ENCODE measurements around the gene DOK7. TPM values are rescaled to one million over a fixed set of nuclear protein-coding genes. Genes with fewer than 3 reads are reported as not detected.

DOK7 gene
- total and polyA plus RNA-seq, 2 of the 4 experiments (the other 2 are of a cell fraction) = not detected

DNA sequence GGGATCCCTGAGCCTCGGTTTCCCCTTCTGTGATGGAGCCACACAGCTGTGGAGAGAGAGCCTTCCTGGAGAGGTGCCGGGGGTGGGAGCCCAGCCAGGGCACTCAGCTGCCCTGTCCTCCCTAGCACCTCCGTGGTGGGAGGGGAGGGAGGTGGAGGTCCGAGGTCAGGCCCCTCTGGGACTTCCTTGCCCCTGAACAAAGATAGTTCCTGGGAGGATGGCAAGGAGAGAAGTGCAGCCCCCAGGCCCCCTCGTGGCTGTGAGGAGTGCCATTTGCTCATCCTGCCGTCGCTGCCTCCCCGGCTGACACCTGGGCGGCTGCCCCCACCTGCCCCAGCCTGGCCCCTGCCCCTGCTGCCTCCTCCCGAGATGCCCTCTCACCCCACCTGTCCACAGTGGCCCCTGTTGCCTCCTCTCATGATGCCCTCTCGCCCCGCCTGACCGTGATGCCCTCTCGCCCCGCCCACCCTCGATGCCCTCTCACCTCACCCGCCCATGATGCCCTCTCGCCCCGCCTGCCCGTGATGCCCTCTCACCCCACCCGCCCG lies 12.7 kb downstream of the DOK7 start:
- no peaks in the 10 kb centered on the region for H3K36me3 ChIP-seq (ENCODE audit: control insufficient read depth, insufficient read depth, low read length)
- ATAC-seq (ENCODE audit: low read depth) (no peak), DNase-seq (no peak)
- H3K4me1 ChIP-seq (ENCODE audit: control insufficient read depth, insufficient read depth, low read length) = no peaks in the 10 kb centered on the region
- intact Hi-C loops (cut with micrococcal nuclease) = no loop called here
- peaks cover 40% of the 10 kb centered on the region for H3K27me3 ChIP-seq (ENCODE audit: control insufficient read depth, insufficient read depth, low read length)
- no peaks in the 10 kb centered on the region for H3K79me1 ChIP-seq (ENCODE audit: low read depth in 1 of 2, low read length in 2 of 2)
- H2BK120ac ChIP-seq (ENCODE audit: low read depth, low read length) = no peak overlapping the region
- H2AK5ac ChIP-seq (ENCODE audit: low read depth, low read length) = no peak overlapping the region
- H2AK9ac ChIP-seq (replicated peaks; ENCODE audit: low read depth, low read length, poor library complexity) = no peak overlapping the region
- no peak overlapping the region for H3K14ac ChIP-seq (replicated peaks; ENCODE audit: low read depth, low read length)
- H3K18ac ChIP-seq (ENCODE audit: low read depth, low read length) = no peak overlapping the region
- no peaks in the 10 kb centered on the region for H3K9me1 ChIP-seq (ENCODE audit: insufficient read depth, low read length)
- H3K9ac ChIP-seq (ENCODE audit: low read depth, low read length) = no peak overlapping the region
- H4K8ac ChIP-seq (ENCODE audit: low read depth in 2 of 2, low read length in 2 of 2) = no peak overlapping the region
- WGBS, 2 experiments (ENCODE audit: extremely low coverage in 2 of 2, insufficient read length in 1 of 2) = 0% methylated on average over 1 of the region's 22 CpGs; no CpG with 5 or more reads in 1 of the 2 experiments
- no peak overlapping the region for H2AFZ ChIP-seq (replicated peaks; ENCODE audit: low read length, poor library complexity)
- H3K4me3 ChIP-seq (ENCODE audit: insufficient read depth, low read depth, low read length) = no peak overlapping the region
- POLR2A ChIA-PET (ENCODE audit: unreplicated experiment) = no interaction called here
- CTCF ChIA-PET = no interaction called here
- H3K9me3 ChIP-seq (ENCODE audit: control insufficient read depth, insufficient read depth, low read length) = no peaks in the 10 kb centered on the region
- H2BK15ac ChIP-seq (ENCODE audit: low read depth, low read length) = no peak overlapping the region
- H3K4ac ChIP-seq (ENCODE audit: low read depth, low read length) = no peak overlapping the region
- dilution Hi-C loops (cut with HindIII; ENCODE audit: low sequenced_read_pairs, unreplicated experiment) = no loop called here
- no peak overlapping the region for H2BK20ac ChIP-seq (ENCODE audit: low read depth, low read length)
- H3K4me2 ChIP-seq (ENCODE audit: low read depth, low read length) = no peak overlapping the region
- in situ Hi-C loops (cut with MboI; ENCODE audit: low sequenced_read_pairs) = no loop called here
- no peak overlapping the region for H3K23ac ChIP-seq (ENCODE audit: low read depth, low read length)
- no TSS peak for BruUV-seq (replicated peaks)
- TF ChIP-seq CEBPB (IDR thresholded peaks at IDR 0.05; ENCODE audit: low read depth, low read length) (no peak), FOS (IDR thresholded peaks at IDR 0.05; ENCODE audit: low read depth, low read length) (no peak), POLR2A (IDR thresholded peaks at IDR 0.05; ENCODE audit: low read depth, low read length) (no peak), MXI1 (IDR thresholded peaks at IDR 0.05; ENCODE audit: borderline replicate concordance, low read depth, low read length) (no peak), RAD21 (IDR thresholded peaks at IDR 0.05; ENCODE audit: low read length) (no peak), RCOR1 (IDR thresholded peaks at IDR 0.05; ENCODE audit: insufficient replicate concordance, low read length) (no peak), CHD1 (IDR thresholded peaks at IDR 0.05; ENCODE audit: low read depth, low read length) (no peak), MAZ (IDR thresholded peaks at IDR 0.05; ENCODE audit: borderline replicate concordance, low read depth, low read length) (no peak), NFE2L2 (IDR thresholded peaks at IDR 0.05; ENCODE audit: low read depth, low read length) (no peak), BHLHE40 (IDR thresholded peaks at IDR 0.05; ENCODE audit: low read depth, low read length) (no peak), SMC3 (IDR thresholded peaks at IDR 0.05; ENCODE audit: low read depth, low read length) (no peak), MAFK (IDR thresholded peaks at IDR 0.05; ENCODE audit: low read depth, low read length) (no peak), RFX5 (IDR thresholded peaks at IDR 0.05; ENCODE audit: low read depth, low read length) (no peak)
- TF ChIP-seq, protein P1, sequence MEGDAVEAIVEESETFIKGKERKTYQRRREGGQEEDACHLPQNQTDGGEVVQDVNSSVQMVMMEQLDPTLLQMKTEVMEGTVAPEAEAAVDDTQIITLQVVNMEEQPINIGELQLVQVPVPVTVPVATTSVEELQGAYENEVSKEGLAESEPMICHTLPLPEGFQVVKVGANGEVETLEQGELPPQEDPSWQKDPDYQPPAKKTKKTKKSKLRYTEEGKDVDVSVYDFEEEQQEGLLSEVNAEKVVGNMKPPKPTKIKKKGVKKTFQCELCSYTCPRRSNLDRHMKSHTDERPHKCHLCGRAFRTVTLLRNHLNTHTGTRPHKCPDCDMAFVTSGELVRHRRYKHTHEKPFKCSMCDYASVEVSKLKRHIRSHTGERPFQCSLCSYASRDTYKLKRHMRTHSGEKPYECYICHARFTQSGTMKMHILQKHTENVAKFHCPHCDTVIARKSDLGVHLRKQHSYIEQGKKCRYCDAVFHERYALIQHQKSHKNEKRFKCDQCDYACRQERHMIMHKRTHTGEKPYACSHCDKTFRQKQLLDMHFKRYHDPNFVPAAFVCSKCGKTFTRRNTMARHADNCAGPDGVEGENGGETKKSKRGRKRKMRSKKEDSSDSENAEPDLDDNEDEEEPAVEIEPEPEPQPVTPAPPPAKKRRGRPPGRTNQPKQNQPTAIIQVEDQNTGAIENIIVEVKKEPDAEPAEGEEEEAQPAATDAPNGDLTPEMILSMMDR (conservative IDR thresholded peaks at IDR 0.05; ENCODE audit: low read depth, low read length) = no peak
- no peak overlapping the region for H2BK5ac ChIP-seq (ENCODE audit: low read depth, low read length, poor library complexity, severe bottlenecking)
- H3K56ac ChIP-seq (ENCODE audit: extremely low read depth, insufficient read depth, low read length) = no peak overlapping the region
- H4K20me1 ChIP-seq (ENCODE audit: insufficient read depth, low read length) = no peaks in the 10 kb centered on the region
- H4K91ac ChIP-seq (ENCODE audit: insufficient read depth, low read depth, low read length) = no peak overlapping the region
- H4K5ac ChIP-seq (ENCODE audit: low read depth, low read length) = no peak overlapping the region
- H3K27ac ChIP-seq (ENCODE audit: insufficient read depth, low read length) = no peak overlapping the region
